Prostate gland (tissue), 2 donors: ENCODE data around the gene TRPM6.

Experiments
- CTCF ChIP-seq, 4 experiments: fragments of 200-600 bp in 2 of 4; fragments of 450-650 bp in 2 of 4; sonication (generic) in 2 of 4; IDR thresholded peaks; 1 replicate in 3 of 4; 2 replicates in 1 of 4; pipeline ENCODE4 v1.5.1; 2016 to 2019; ENCODE audit warnings: antibody characterized with exemption in 4 of 4, mild to moderate bottlenecking in 2 of 4, moderate library complexity in 2 of 4
- POLR2A ChIP-seq: fragments of 450-650 bp; IDR thresholded peaks from one replicate; pipeline ENCODE4 v1.6.1; 2016; ENCODE audit warnings: antibody characterized with exemption, mild to moderate bottlenecking

DNA sequence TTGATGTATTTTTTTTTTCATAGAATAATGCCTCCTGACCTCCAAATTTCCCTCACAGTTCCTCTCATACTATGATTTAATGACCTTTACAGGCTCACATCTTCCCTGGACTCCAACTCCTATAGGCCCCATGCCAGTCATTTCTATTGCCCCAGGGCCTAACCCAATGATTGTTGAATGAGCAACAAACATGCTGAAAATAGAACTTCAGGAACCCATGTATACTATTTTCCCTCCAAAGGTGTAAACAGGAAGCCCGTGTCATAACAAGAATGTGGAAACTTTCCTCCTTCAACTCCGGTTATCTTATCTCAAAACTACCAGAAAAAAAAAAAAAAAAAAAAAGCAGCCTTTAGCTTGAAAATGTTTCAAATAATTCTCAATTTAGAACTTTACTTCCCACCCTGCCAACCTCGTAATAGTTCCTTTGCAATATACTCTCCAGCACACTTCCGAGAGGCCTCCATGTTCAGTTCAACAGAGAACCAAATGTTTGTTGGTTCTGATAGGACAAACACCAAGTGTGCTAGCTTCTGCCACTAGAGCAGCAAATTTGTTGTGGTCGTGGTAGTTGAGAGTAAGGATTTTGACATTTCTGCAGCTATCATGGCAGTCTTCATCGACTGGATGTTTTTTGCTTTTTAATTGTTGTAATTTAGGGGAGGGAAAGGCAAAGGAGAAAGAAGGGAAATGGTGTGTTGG is 25.8 kb downstream of the TRPM6 start:
- TF ChIP-seq POLR2A (no peak), CTCF (IDR thresholded peaks at IDR 0.05) (no peak)
